ENCODE data around the gene DNAH5.
"Not testable (repeated sequence)": the region's sequence is repeated elsewhere in the genome, so short reads cannot be mapped to it uniquely, and the experiment has no call there.

The DNAH5 gene

GRCh38 chr5:13831351-13831750 is 113.1 kb downstream of the DNAH5 start:
- DNase-seq, result no peak

GRCh38 chr5:13830536-13830935 is 114.0 kb downstream of the DNAH5 start:
- DNase-seq, result no peak

- no peak for DNase-seq
These were observed 123.1 kb downstream of the DNAH5 start for GRCh38 chr5:13821366-13821765.

- no peak for DNase-seq
These were observed 128.4 kb downstream of the DNAH5 start for GRCh38 chr5:13816126-13816525.

GRCh38 chr5:13814301-13814700 is 130.2 kb downstream of the DNAH5 start:
- DNase-seq, result no peak

GRCh38 chr5:13809921-13810320 is 134.6 kb downstream of the DNAH5 start:
- no peak for DNase-seq

- no peak for DNase-seq
These were observed 140.2 kb downstream of the DNAH5 start for GRCh38 chr5:13804336-13804735.

- DNase-seq, result not testable (repeated sequence)
These were observed 145.9 kb downstream of the DNAH5 start for GRCh38 chr5:13798569-13798968.

- DNase-seq, result no peak
These were observed 158.6 kb downstream of the DNAH5 start for GRCh38 chr5:13785781-13786415.

GRCh38 chr5:13783726-13784125 is 160.8 kb downstream of the DNAH5 start:
- no peak for DNase-seq

GRCh38 chr5:13780081-13780480 is 164.4 kb downstream of the DNAH5 start:
- no peak for DNase-seq

- no peak for DNase-seq
These were observed 170.8 kb downstream of the DNAH5 start for GRCh38 chr5:13773649-13774048.

GRCh38 chr5:13771011-13771571 is 173.4 kb downstream of the DNAH5 start:
- no peak for DNase-seq

GRCh38 chr5:13766236-13766635 is 178.3 kb downstream of the DNAH5 start:
- DNase-seq, result no peak

- no peak for DNase-seq
These were observed 180.8 kb downstream of the DNAH5 start for GRCh38 chr5:13763719-13764118.

- no peak for DNase-seq
These were observed 194.7 kb downstream of the DNAH5 start for GRCh38 chr5:13749766-13750165.

GRCh38 chr5:13746026-13746425 is 198.5 kb downstream of the DNAH5 start:
- DNase-seq, result no peak

GRCh38 chr5:13745508-13745907 is 199.0 kb downstream of the DNAH5 start:
- no peak for DNase-seq

GRCh38 chr5:13740471-13740870 is 204.0 kb downstream of the DNAH5 start:
- no peak for DNase-seq

- DNase-seq, result no peak
These were observed 205.0 kb downstream of the DNAH5 start for GRCh38 chr5:13739479-13739878.

GRCh38 chr5:13735691-13736090 is 208.8 kb downstream of the DNAH5 start:
- no peak for DNase-seq

GRCh38 chr5:13731121-13731628 is 213.3 kb downstream of the DNAH5 start:
- no peak for DNase-seq

GRCh38 chr5:13708906-13709305 is 235.6 kb downstream of the DNAH5 start:
- DNase-seq, result no peak

- no peak for DNase-seq
These were observed 236.1 kb downstream of the DNAH5 start for GRCh38 chr5:13708432-13708831.

- DNase-seq, result no peak
These were observed 240.1 kb downstream of the DNAH5 start for GRCh38 chr5:13704396-13704795.

Data from KG1 (cell line).